ENCODE measurements around the gene KLHL29. TPM values are rescaled to one million over a fixed set of nuclear protein-coding genes. Genes with fewer than 3 reads are reported as not detected.

Gene KLHL29
- polyA plus RNA-seq, 4 donors = 10.7 to 14.3 (median 11.9) TPM

- no peak for DNase-seq (ENCODE audit: low read depth in 4 of 4, low spot score in 3 of 4)
Observed at GRCh38 chr2:23505984-23506380, 121.0 kb downstream of the KLHL29 start.

GRCh38 chr2:23506531-23507266 lies 121.7 kb downstream of the KLHL29 start:
- no peak for DNase-seq (ENCODE audit: low read depth in 4 of 4, low spot score in 3 of 4)

- no peak for DNase-seq (ENCODE audit: low read depth in 4 of 4, low spot score in 3 of 4)
Observed at GRCh38 chr2:23507267-23508065, 122.5 kb downstream of the KLHL29 start.

DNA sequence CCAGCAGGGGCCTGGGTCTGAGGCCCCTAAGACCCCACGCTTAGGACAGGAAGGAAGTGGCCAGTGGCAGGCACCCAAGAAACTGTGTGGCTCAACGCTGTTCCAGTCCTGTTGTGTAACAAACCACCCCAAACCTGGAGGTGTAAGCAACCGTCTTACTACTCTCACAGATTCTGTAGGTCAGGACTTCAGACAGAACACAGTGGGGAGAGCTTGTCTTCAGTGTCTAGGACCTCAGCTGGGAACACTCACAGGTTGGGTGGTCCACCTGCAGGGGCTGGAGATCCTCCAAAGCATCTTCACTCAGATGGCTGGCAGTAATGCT lies 123.0 kb downstream of the KLHL29 start:
- DNase-seq (ENCODE audit: low read depth in 4 of 4, low spot score in 3 of 4) = no peak

GRCh38 chr2:23509103-23509502 lies 124.1 kb downstream of the KLHL29 start:
- no peak for DNase-seq (ENCODE audit: low read depth in 4 of 4, low spot score in 3 of 4)

GRCh38 chr2:23509596-23510292 lies 124.8 kb downstream of the KLHL29 start:
- no peak for DNase-seq (ENCODE audit: low read depth in 4 of 4, low spot score in 3 of 4)

DNA sequence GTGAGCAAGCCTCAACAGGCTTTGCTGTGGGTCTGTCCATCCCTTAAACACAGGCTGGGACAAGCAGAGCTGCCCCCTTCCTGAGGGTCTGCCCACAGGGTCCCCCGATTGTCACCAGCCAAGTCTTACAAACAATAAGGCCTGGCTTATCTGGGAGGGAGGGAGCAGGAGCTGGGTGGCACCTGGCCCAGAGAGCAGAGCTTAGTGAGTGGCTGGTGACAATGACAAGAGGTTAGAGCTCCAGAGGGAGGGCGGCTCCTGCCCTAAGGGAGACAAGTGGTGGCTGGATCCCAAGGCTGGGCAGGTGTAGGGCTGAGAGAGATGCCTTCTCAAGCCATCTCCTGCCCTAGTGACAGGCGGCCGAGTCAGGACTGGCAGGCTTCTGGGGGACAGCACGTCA lies 125.5 kb downstream of the KLHL29 start:
- no peak for DNase-seq (ENCODE audit: low read depth in 4 of 4, low spot score in 3 of 4)

DNA sequence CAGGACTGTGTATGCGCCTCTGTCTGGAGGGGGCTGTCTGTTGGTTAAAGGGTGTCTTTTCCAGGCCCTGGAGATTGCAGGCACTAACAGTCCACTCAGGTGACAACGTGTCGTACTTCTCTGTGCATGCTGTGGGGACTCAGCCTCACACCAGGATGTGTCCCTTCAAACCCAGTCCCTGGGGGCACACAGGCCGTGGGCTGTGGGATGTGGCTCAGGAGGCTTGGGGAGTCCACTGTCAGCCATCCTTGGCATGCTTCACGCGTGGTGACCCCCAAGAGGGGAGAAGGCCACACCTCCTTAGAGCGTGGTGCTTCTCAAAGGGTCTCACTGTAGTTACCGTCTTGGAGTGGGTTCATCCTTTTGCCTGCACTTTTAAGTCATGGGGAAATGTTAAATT lies 127.8 kb downstream of the KLHL29 start:
- no peak for DNase-seq (ENCODE audit: low read depth in 4 of 4, low spot score in 3 of 4)

GRCh38 chr2:23513245-23513871 lies 128.4 kb downstream of the KLHL29 start:
- DNase-seq (ENCODE audit: low read depth in 4 of 4, low spot score in 3 of 4) = no peak

DNA sequence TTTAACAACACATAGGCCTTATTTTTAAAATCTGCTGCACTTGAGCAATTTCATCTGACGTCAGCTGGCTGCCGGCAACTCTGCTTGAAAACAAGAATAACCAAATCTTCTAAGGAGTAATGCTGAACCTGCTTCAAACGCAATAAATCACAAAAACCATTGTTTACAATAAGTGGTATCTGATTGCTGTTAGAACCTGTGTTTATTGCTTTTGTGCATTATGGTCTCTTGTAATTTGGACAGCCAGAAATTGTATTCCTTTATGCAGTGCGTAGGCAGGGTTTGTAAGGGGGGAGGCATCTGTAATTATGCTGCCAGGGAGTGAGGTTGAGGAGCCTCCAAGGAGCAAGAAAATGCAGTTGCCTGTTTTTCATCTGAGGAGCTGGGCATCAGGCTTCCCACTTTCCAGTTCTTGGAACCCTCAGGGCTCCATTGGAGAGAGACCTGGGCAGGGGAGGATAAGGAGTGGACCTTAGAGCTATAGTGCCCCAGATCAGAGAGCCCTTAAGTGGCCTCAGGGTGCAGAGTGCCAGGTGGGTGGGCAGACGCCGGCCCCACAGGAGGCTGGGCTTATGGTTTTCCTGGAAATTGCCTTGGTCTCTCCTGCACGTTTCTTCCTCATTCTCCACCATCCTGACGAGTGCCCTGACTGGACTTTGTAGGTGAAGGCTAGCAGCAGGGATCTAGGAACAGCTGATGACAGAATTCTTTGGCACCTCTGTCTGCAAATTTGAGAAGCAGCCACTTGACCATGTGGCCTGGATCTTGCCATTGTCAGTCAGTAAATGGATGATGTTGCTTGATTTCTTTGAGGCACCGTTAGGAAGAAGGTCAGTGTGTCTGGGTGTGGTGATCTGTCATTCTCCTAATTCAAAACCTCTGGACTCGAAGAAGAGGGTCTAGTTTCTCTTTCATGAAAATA lies 129.2 kb downstream of the KLHL29 start:
- no peak for DNase-seq (ENCODE audit: low read depth in 4 of 4, low spot score in 3 of 4)

DNA sequence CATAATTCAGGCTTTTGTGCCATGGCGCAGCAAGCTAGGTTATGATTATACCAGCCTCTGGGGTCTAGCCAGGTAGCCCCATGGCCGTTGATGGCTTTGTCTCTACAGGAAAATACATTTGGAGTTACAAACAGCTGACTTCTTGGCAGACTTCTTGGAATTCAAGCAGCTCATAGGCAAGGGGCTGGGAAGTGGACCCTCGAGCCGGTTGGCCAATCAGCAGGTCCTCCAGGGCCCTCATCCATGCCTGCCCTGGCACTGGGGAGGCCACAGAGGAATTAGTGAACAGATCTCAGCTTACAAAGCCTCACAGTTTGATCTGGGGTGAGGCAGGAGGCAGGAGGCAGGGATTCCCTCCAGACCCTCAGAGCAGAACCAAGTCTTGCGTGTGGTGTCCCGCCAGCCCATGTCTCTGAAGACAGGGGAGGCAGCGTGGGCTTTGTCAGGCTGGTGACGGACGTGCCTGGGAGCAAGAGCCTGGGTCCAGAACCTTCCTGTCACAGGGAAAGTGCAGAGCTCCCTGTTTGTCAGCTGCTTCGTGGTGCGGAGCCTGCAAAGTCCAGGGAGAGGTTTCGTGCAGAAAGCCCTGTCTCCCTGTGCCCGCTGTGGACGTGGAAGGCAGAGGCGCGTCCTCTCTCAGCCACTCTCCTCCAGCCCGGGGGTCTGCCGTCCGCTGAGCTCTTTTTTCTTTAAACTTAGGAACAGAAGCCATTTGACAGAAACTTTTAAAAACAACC lies 131.7 kb downstream of the KLHL29 start:
- DNase-seq (ENCODE audit: low read depth in 4 of 4, low spot score in 3 of 4) = no peak

GRCh38 chr2:23518481-23519333 lies 133.7 kb downstream of the KLHL29 start:
- DNase-seq (ENCODE audit: low read depth in 4 of 4, low spot score in 3 of 4) = no peak

DNA sequence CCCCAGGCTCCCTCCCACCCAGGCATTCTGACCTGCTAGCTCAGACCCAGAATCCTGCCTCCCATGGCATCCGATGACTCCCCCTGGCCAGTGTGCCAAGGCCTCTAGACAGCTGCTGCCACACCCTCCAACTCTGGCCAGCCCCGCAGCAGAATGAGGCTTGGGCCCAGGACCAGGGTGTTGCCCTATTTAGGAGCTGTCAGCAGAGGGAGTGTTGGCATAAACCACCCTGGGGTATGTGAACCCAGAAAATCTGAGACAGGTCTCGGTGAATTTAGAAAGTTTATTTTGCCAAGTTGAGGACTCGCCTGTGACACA lies 134.3 kb downstream of the KLHL29 start:
- DNase-seq (ENCODE audit: low read depth in 4 of 4, low spot score in 3 of 4) = no peak

- no peak for DNase-seq (ENCODE audit: low read depth in 4 of 4, low spot score in 3 of 4)
Observed at GRCh38 chr2:23520256-23520655, 135.3 kb downstream of the KLHL29 start.

DNA sequence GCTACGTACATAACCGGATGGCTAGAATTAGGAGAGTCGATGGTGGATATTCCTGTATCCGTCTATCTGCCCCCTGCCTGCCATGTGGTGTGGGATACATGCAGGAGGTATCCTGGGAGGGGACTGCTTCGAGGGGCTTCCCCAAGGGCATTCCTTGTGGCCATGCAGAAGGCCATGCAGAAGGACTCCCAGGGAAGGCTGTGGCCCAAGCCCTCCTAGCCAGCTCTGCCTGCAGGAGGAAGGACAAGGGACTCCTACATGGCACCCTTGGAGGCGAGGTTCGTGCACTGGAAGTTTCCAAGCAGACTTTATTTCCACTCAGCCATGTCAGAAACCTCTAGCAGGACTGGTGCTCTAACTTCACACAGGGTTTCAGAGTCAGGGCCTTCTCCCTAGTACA lies 136.1 kb downstream of the KLHL29 start:
- DNase-seq (ENCODE audit: low read depth in 4 of 4, low spot score in 3 of 4) = no peak

DNA sequence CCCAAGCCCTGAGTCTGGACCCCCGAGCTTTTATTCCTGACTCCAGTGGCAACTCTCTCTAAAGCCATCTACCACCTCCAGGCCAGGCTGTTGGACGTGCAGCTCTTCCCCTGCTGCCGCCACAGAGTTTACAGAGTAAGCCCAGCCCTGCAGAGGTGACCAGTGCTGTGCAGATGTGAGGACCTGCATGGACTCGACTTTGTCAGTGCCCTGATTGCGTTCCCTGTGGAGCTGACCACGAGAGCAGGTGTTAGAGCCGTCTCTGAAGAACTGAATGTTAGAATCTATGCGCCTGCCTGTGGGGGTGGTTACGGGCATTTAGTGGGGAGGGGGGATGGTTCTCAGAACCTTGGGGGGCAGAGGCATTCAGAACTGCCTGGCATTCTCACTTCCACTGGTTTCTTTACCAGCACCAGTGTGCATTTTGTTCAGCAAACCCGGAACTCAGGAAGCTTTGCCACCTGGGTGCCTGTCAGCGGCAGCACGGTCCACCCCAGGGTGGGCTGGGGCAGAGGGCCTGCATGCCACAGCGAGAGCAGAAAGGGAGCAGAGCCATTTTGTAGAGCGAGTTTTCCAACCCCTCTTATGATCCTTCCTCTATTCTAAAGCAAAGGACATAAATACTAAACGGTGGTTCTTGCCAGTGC lies 137.9 kb downstream of the KLHL29 start:
- DNase-seq (ENCODE audit: low read depth in 4 of 4, low spot score in 3 of 4) = no peak

DNA sequence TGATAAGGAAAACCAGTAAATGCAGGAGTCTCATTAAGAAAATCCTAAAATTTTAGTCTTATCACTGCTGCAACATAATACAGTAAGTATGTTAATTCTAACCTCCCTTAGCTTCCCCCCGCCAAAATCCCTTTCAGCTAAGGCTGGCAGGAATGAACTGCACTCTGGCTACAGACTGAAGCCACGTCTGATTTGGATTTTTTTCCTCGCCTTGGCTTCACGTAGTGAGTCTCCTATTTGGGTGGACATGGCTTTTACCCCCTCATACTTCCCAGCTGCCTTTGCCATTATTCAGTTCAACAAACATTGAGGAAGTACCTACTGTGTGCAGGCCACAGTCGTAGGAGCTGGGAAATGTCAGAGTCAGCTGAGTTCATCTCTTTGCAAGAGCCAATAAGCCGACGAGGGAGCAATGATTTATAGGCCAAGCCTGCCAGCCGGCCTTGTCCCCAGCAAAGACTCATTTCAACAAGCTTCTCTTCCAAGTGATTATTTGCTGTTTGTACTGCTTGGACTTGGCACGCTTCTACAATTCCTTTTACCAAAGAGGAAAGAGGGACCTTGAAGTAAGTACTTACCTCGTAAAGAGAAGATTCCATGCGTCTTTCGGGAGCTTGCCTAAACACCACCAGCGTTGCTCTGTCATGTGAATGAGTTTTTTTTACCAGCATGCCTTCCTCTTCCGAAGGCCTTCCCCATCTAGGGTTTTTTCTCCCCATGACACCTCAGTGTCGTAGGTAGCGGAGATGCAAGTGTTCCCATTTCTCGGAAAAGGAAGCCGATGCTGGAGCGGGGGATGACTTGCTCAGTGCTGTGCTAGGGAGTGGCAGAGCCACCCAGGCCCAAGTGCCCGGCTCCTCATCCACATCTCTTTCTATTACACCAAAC lies 138.6 kb downstream of the KLHL29 start:
- no peak for DNase-seq (ENCODE audit: low read depth in 4 of 4, low spot score in 3 of 4)
